ENCODE data around the gene NFASC.

Gene NFASC

DNA sequence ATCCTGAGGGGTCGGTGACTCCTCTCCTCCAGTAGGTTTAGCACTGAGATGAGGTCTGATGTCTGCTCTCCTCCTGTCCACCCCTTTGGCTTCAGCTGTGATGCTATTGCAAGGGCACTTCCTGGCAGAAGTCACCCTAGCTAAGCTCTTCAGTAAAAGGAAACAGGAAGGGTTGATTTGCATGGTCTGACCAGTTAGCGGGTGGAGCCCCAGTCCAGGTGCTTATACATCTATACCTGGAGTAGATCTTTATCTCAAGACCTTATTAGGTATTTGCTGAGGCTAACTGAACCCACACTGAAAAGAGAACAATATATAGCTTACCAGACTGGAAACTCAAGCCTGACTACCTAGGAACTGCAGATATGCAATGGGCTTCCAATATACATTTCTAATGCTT is 28.9 kb upstream of the NFASC start:
- no peak for TF ChIP-seq TAF1 (IDR thresholded peaks at IDR 0.05; ENCODE audit: low read depth)
- no peak for TF ChIP-seq YY1 (IDR thresholded peaks at IDR 0.05; ENCODE audit: low read depth)
- TF ChIP-seq, protein P1, sequence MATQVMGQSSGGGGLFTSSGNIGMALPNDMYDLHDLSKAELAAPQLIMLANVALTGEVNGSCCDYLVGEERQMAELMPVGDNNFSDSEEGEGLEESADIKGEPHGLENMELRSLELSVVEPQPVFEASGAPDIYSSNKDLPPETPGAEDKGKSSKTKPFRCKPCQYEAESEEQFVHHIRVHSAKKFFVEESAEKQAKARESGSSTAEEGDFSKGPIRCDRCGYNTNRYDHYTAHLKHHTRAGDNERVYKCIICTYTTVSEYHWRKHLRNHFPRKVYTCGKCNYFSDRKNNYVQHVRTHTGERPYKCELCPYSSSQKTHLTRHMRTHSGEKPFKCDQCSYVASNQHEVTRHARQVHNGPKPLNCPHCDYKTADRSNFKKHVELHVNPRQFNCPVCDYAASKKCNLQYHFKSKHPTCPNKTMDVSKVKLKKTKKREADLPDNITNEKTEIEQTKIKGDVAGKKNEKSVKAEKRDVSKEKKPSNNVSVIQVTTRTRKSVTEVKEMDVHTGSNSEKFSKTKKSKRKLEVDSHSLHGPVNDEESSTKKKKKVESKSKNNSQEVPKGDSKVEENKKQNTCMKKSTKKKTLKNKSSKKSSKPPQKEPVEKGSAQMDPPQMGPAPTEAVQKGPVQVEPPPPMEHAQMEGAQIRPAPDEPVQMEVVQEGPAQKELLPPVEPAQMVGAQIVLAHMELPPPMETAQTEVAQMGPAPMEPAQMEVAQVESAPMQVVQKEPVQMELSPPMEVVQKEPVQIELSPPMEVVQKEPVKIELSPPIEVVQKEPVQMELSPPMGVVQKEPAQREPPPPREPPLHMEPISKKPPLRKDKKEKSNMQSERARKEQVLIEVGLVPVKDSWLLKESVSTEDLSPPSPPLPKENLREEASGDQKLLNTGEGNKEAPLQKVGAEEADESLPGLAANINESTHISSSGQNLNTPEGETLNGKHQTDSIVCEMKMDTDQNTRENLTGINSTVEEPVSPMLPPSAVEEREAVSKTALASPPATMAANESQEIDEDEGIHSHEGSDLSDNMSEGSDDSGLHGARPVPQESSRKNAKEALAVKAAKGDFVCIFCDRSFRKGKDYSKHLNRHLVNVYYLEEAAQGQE (IDR thresholded peaks at IDR 0.05; ENCODE audit: low read depth), result no peak
- no peak for TF ChIP-seq RAD21 (IDR thresholded peaks at IDR 0.05; ENCODE audit: low read depth)
- TF ChIP-seq TCF12 (IDR thresholded peaks at IDR 0.05; ENCODE audit: low read depth), result no peak
- TF ChIP-seq CEBPB (IDR thresholded peaks at IDR 0.05), result no peak
- TF ChIP-seq MAX (IDR thresholded peaks at IDR 0.05), result no peak
- TF ChIP-seq EP300 (IDR thresholded peaks at IDR 0.05; ENCODE audit: borderline replicate concordance), result no peak

DNA sequence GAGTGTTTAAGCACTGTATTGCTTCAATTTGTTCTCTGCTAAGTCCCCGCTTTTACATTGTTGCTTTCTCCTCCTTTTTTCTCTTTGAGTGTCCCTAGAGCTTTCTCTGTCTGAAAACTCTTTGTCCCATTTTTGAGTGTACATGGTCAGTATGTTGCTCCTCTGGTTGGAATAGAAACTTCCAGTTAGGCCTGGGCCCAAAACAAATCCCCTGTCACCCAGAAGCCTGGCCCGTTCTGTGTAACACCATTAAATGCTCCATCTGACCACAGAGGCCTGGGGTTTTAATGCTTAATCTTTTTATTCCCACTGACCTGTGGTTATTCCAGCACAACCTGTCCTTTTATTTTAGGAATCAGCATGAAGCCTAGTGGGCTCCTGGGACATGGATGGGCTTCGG is 28.3 kb upstream of the NFASC start:
- TF ChIP-seq MAX (IDR thresholded peaks at IDR 0.05) (no peak), TCF12 (IDR thresholded peaks at IDR 0.05; ENCODE audit: low read depth) (no peak), YY1 (IDR thresholded peaks at IDR 0.05; ENCODE audit: low read depth) (no peak), NFIC (IDR thresholded peaks at IDR 0.05) (no peak), CREB1 (IDR thresholded peaks at IDR 0.05; ENCODE audit: low read depth) (no peak), CEBPB (IDR thresholded peaks at IDR 0.05) (no peak), EGR1 (IDR thresholded peaks at IDR 0.05) (no peak), TEAD4 (IDR thresholded peaks at IDR 0.05) (no peak)
- TF ChIP-seq, protein P1 (IDR thresholded peaks at IDR 0.05; ENCODE audit: low read depth), result no peak

GRCh38 chr1:204842892-204843291 is 27.8 kb upstream of the NFASC start:
- TF ChIP-seq ZBTB7A (IDR thresholded peaks at IDR 0.05; ENCODE audit: low read depth) (no peak), CREB1 (IDR thresholded peaks at IDR 0.05; ENCODE audit: low read depth) (no peak), USF1 (IDR thresholded peaks at IDR 0.05) (no peak), YY1 (IDR thresholded peaks at IDR 0.05; ENCODE audit: low read depth) (no peak), TAF1 (IDR thresholded peaks at IDR 0.05; ENCODE audit: low read depth) (no peak), FOXM1 (IDR thresholded peaks at IDR 0.05; ENCODE audit: borderline replicate concordance, low read depth) (no peak), NFIC (IDR thresholded peaks at IDR 0.05) (no peak)

DNA sequence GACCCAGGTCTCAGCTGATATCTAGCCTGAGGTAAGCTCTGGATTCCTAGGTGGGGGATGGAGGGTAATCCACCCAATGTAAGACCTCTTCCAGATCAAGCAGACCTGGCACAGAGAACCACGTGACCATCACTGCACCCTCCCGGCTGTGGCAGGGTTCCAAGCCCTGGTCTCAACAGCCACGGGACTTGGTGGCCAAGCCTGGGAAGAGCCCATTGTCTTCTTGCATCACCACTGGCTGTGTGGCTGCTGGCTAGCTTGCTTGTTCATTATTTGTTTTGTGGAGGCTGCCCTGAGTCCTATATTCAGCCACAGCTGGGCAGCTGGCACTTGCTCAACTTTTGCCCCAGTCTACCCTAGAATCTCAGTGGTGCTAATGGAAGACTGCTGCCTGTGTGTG is 24.1 kb upstream of the NFASC start:
- 0 out of 2 replicates have a peak, but pooled peaks have one; percentile 23 for TF ChIP-seq USF1 (IDR thresholded peaks at IDR 0.05)
- TF ChIP-seq RAD21 (IDR thresholded peaks at IDR 0.05; ENCODE audit: low read depth), result no peak

DNA sequence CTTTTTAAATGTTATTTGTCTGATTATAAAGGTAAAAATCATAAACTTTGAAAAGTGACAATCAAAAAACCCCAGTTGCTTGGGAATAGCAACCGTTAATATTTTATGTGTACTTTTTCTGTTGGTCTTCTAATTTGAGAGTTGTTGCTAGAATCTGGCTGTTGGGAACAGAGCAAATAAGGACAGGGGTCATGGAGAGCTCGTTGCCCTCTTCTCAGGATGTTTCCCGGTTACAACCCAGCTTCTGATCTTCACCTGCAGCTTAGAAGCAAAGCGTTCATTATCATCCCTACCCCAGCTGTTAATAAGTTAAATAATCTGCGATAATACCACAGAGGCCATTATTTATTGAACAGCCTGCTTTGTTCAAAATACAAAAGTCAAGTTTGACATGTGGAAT is 22.1 kb upstream of the NFASC start:
- no peak for TF ChIP-seq USF1 (IDR thresholded peaks at IDR 0.05)
- no peak for TF ChIP-seq MAX (IDR thresholded peaks at IDR 0.05)
- TF ChIP-seq RAD21 (IDR thresholded peaks at IDR 0.05; ENCODE audit: low read depth), result no peak
- no peak for TF ChIP-seq EGR1 (IDR thresholded peaks at IDR 0.05)
- TF ChIP-seq FOXM1 (IDR thresholded peaks at IDR 0.05; ENCODE audit: borderline replicate concordance, low read depth), result no peak
- no peak for TF ChIP-seq TAF1 (IDR thresholded peaks at IDR 0.05; ENCODE audit: low read depth)
- no peak for TF ChIP-seq TEAD4 (IDR thresholded peaks at IDR 0.05)
- no peak for TF ChIP-seq ZBTB7A (IDR thresholded peaks at IDR 0.05; ENCODE audit: low read depth)
- no peak for TF ChIP-seq TCF12 (IDR thresholded peaks at IDR 0.05; ENCODE audit: low read depth)
- no peak for TF ChIP-seq CREB1 (IDR thresholded peaks at IDR 0.05; ENCODE audit: low read depth)
- no peak for TF ChIP-seq EP300 (IDR thresholded peaks at IDR 0.05; ENCODE audit: borderline replicate concordance)
- TF ChIP-seq, protein P1 (IDR thresholded peaks at IDR 0.05; ENCODE audit: low read depth), result no peak
- TF ChIP-seq YY1 (IDR thresholded peaks at IDR 0.05; ENCODE audit: low read depth), result no peak
- TF ChIP-seq NFIC (IDR thresholded peaks at IDR 0.05), result no peak
- no peak for TF ChIP-seq CEBPB (IDR thresholded peaks at IDR 0.05)

Data from Ishikawa (cell line).